Small intestine (tissue), 7 donors: ENCODE results near the gene SELENOF. TPM values are rescaled to one million over a fixed set of nuclear protein-coding genes. Genes with fewer than 3 reads are reported as not detected.
"Not testable (repeated sequence)": the region's sequence is repeated elsewhere in the genome, so short reads cannot be mapped to it uniquely, and the experiment has no call there.

Source experiments
- DNase-seq, 2 donors: peaks; one replicate each; pipeline versions ENCODE4 v3.0.0 to v3.0.0-alpha.2; 2013
- FAIRE-seq: peaks from 2 replicates; lab custom pipeline; 2012; peaks lifted over from hg19 to GRCh38; lab: Jason Lieb, UNC
- H3K27ac ChIP-seq, 3 donors: one replicate each; pipeline ENCODE4 v1.5.1; 2013; ENCODE audit warnings: low read length in 2 of 3, mild to moderate bottlenecking in 2 of 3, control low read depth in 1 of 3, inconsistent platforms in 1 of 3, low read depth in 1 of 3, moderate library complexity in 1 of 3
- H3K27me3 ChIP-seq, 3 donors: one replicate each; pipeline ENCODE4 v1.6.1; 2013; ENCODE audit warnings: low read length in 3 of 3, inconsistent platforms in 1 of 3; ENCODE audit not compliant: control insufficient read depth in 3 of 3, insufficient read depth in 3 of 3
- H3K36me3 ChIP-seq, 3 donors: one replicate each; pipeline ENCODE4 v1.6.1; 2013; ENCODE audit warnings: low read length in 3 of 3, inconsistent platforms in 1 of 3, low read depth in 1 of 3, mild to moderate bottlenecking in 1 of 3, moderate library complexity in 1 of 3; ENCODE audit not compliant: control insufficient read depth in 3 of 3, insufficient read depth in 2 of 3
- H3K4me1 ChIP-seq, 3 donors: one replicate each; pipeline ENCODE4 v1.6.1; 2013; ENCODE audit warnings: low read length in 2 of 3, inconsistent platforms in 1 of 3, low read depth in 1 of 3, mild to moderate bottlenecking in 1 of 3, moderate library complexity in 1 of 3; ENCODE audit not compliant: control insufficient read depth in 3 of 3, insufficient read depth in 2 of 3
- H3K4me3 ChIP-seq, 3 donors: one replicate each; pipeline ENCODE4 v1.5.1; 2013; ENCODE audit warnings: low read length in 3 of 3, control low read depth in 1 of 3, inconsistent platforms in 1 of 3, low read depth in 1 of 3, mild to moderate bottlenecking in 1 of 3, moderate library complexity in 1 of 3
- H3K9me3 ChIP-seq, 2 donors: one replicate each; pipeline ENCODE4 v1.6.1; 2013; ENCODE audit warnings: low read depth in 1 of 2, low read length in 1 of 2; ENCODE audit not compliant: control insufficient read depth in 2 of 2, insufficient read depth in 1 of 2
- WGBS, 3 donors: extraction: QIAGEN DNeasy Blood & Tissue Kit; methylation state at CpG; one replicate each; pipeline ENCODE4 v1.1.7; 2013; 5-methylcytosine and 5-hydroxymethylcytosine counted together
- polyA plus RNA-seq, 4 donors: library from polyadenylated mRNA; stranded (reverse) in 3 of 4; unstranded in 1 of 4; fragments of 200-250 nt in 3 of 4; fragments of 120-200 nt in 1 of 4; gene quantifications; one replicate each; pipeline versions ENCODE4 v1.2.1 to v1.2.3, GENCODE V29; 2013
- donor health status: healthy with polysubstance abuse.
- donor health status: control.
- donor health status: control.
- donor health status: Bipolar disorder and iron deficiency.
- donor health status: healthy.

SELENOF gene
- polyA plus RNA-seq, 4 donors: 65.4 to 228 (median 120) TPM

DNA sequence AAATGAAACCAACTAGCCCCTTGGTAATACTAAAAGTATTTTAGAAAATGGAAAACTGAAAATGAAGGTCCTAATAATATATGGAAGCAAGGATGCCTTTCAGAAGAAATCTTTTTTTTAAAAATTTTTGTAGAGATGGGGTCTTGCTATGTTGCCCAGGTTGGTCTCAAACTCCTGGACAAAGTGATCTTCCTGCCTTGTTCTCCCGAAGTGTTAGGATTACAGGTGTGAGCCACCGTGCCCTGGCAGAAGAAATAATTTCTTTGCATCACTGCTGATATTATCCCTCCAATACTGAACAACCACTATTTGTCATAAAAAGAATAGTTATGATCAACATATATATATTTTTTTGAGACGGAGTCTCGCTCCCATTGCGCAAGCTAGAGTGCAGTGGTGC lies 25.6 kb downstream of the SELENOF start:
- H3K9me3 ChIP-seq: no peaks in the 10 kb centered on the region
- no peak for DNase-seq
- no peak overlapping the region for H3K27ac ChIP-seq
- peaks cover 0 to 20% (median 0%) of the 10 kb centered on the region in 3 donors for H3K36me3 ChIP-seq
- H3K4me1 ChIP-seq: no peaks in the 10 kb centered on the region
- H3K4me3 ChIP-seq: no peak overlapping the region
- no peak for FAIRE-seq
- no peaks in the 10 kb centered on the region for H3K27me3 ChIP-seq
- WGBS, 3 donors: 97 to 100% (median 98%) methylated on average over 5 of the region's 5 CpGs

DNA sequence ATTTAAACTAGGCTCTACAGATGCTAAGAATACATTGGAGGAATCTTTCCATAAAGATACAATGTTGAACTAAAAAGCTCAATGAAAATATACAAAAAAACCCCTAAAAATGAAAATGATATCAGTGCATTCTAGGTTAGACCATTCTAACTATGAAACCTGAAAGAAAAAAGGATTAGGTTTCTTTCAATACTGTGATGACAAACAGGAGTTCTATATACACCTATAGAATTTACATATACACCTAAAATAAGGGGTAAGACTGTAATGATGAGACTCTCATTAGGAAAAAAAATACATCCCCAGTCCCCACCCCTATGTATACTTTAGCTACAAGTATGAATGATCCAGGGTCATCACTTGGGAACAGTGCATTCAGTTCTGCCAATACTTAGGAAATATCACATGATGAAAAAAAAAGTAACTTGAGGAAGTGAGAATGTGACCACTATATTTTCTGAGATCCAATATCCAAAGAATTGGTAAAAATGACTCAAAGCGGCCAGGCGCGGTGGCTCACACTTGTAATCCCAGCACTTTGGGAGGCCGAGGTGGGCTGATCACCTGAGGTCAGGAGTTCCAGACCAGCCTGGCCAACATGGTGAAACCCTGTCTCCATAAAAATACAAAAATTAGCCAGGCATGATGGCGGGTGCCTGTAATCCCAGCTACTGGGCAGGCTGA lies 26.3 kb downstream of the SELENOF start:
- DNase-seq: no peak
- Histone ChIP-seq H3K36me3 (peaks cover 0 to 18% (median 0%) of the 10 kb centered on the region in 3 donors), H3K9me3 (no peaks in the 10 kb centered on the region), H3K27me3 (no peaks in the 10 kb centered on the region), H3K4me3 (no peak overlapping the region), H3K4me1 (no peaks in the 10 kb centered on the region), H3K27ac (no peak overlapping the region)
- 87 to 99% (median 98%) methylated on average over 5 of the region's 5 CpGs for WGBS, 3 donors
- no peak for FAIRE-seq

DNA sequence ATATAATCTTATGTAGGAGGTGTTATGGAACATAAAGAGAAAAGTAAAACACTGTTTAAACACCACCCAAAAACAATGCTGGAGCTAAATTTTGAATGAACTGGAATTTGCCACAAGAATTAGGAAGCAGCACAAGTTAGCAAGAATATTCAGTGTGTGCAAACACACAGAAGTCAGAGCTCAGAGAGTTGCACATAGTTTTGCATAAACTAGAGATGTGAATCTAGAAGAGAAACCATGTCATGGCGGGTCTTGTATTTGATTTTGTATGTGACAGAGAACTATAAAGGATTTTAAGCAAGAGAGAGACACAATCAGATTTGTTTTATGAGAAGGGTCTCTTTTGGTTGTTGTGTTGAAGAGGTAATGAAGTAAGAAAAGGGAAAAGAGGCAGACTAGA lies 38.2 kb downstream of the SELENOF start:
- FAIRE-seq (no peak), DNase-seq (no peak)
- Histone ChIP-seq H3K4me1 (no peaks in the 10 kb centered on the region), H3K36me3 (peaks cover 0 to 16% (median 5%) of the 10 kb centered on the region in 3 donors), H3K27ac (no peak overlapping the region), H3K4me3 (no peak overlapping the region), H3K27me3 (no peaks in the 10 kb centered on the region), H3K9me3 (no peaks in the 10 kb centered on the region)
- 79 to 97% (median 93%) methylated on average over 1 of the region's 1 CpG for WGBS, 3 donors

DNA sequence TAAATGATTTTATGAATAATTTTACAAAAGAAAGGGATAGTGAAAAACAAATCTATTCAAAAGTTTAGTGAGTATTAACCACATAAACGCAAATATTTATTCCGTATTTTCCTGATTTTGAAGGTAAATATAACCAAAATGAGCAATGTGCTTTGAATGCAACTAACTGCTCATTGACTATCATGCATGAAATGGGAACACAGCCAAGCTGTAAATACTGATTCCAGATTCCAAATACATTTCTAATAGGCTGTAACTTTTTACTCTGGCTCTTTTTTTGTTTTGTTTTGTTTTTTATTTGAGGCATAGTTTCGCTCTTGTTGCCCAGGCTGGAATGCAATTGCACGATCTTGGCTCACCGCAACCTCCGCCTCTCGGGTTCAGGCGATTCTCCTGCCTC lies 41.8 kb downstream of the SELENOF start:
- FAIRE-seq: no peak

DNA sequence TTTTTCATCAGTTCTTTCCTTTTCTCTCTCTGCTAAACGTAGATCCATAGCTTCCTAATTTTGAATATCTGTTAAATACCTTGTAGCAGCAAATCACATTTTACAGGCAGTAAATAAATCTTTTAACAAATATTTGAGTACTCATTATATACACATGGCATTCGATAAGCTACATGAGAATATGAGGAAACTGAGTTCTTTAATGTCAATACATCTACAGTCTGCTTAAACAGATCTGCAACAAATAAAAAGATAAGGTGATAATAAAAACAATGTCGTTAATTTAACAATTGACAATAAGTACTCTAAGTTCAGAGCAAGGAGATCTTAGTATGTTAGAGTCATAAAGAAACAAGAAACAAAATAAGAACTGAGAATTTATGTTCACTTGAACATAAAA lies 42.9 kb downstream of the SELENOF start:
- Histone ChIP-seq H3K27me3 (no peaks in the 10 kb centered on the region), H3K9me3 (no peaks in the 10 kb centered on the region), H3K36me3 (peaks cover 0 to 8% (median 2%) of the 10 kb centered on the region in 3 donors), H3K27ac (no peak overlapping the region), H3K4me3 (no peak overlapping the region), H3K4me1 (no peaks in the 10 kb centered on the region)
- 46 to 74% (median 68%) methylated on average over 3 of the region's 3 CpGs for WGBS, 3 donors
- DNase-seq (no peak), FAIRE-seq (peak; percentile 41)

More for the DNA sequence above, 41.8 kb downstream of the SELENOF start:
- Histone ChIP-seq H3K4me3 (no peak overlapping the region), H3K9me3 (no peaks in the 10 kb centered on the region), H3K27me3 (no peaks in the 10 kb centered on the region), H3K36me3 (peaks cover 0 to 8% (median 3%) of the 10 kb centered on the region in 3 donors), H3K4me1 (no peaks in the 10 kb centered on the region), H3K27ac (no peak overlapping the region)
- DNase-seq: no peak
- WGBS, 3 donors: 85 to 97% (median 90%) methylated on average over 8 of the region's 8 CpGs

DNA sequence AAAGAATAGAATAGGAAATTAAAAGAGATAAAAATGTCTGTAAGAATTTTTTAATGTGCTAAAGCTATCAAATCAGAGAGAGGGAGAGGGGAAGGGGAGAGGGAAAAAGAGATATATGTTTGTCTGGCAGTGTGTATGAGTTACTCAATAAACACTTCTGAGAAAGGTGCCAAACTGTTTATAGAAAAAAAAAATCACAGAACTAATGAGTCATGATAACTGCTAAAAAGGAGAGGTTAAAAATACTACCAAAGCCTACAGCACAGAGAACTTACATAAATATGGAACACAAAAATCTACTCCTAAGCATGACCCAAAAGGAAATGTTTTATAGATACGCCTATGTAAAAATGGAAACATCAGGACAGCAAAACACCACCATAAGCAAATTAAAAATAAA lies 45.4 kb downstream of the SELENOF start:
- Histone ChIP-seq H3K36me3 (peaks cover 0 to 16% (median 0%) of the 10 kb centered on the region in 3 donors), H3K4me3 (no peak overlapping the region), H3K27me3 (no peaks in the 10 kb centered on the region), H3K9me3 (no peaks in the 10 kb centered on the region), H3K27ac (no peak overlapping the region), H3K4me1 (no peaks in the 10 kb centered on the region)
- no peak for FAIRE-seq
- WGBS, 3 donors: 90 to 100% (median 91%) methylated on average over 1 of the region's 1 CpG
- no peak for DNase-seq

DNA sequence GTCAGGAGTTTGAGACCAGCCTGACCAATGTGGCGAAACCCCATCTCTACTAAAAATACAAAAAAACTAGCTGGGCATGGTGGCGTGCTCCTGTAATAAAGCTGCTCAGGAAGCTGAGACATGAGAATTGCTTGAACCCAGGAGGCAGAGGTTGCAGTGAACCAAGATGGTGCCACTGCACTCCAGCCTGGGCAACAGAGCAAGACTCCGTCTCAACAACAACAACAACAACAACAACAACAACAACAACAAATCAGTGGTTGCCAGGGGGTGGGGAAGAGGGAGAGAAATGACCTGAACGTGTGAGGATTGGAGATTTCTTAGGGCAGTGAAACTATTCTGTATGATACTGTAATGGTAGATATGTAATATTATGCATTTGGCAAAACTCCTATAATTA lies 46.6 kb downstream of the SELENOF start:
- FAIRE-seq: not testable (repeated sequence)

DNA sequence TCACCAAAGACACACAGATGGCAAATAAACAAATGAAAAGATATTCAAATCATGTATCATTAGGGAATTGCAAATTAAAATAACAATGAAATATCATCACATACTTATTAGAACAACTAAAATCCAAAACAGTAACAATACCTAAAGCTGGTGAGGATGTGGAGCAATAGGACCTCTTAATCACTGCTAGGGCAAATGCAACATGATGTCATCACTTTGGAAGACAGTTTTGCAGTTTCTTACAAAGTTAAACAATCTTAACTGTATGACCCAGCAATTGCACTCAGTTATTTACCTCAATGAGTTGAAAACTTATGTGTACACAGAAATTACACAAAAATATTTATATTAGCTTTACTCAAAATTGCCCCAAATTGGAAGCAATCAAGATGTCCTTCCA lies 47.3 kb downstream of the SELENOF start:
- Histone ChIP-seq H3K4me3 (no peak overlapping the region), H3K27ac (no peak overlapping the region), H3K36me3 (peaks cover 0 to 12% (median 2%) of the 10 kb centered on the region in 3 donors), H3K4me1 (no peaks in the 10 kb centered on the region), H3K9me3 (no peaks in the 10 kb centered on the region), H3K27me3 (no peaks in the 10 kb centered on the region)
- FAIRE-seq (peak; percentile 33), DNase-seq (no peak)

More for the DNA sequence above, 46.6 kb downstream of the SELENOF start:
- not testable (repeated sequence) for H3K36me3 ChIP-seq, DNase-seq, H3K9me3 ChIP-seq, H3K27ac ChIP-seq, H3K4me1 ChIP-seq, H3K27me3 ChIP-seq, H3K4me3 ChIP-seq
- WGBS, 3 donors: 95 to 98% (median 96%) methylated on average over 4 of the region's 4 CpGs
